ENCODE results near the gene ECM2.

ECM2 gene

GRCh38 chr9:92488681-92489550 is 46.9 kb downstream of the ECM2 start:
- TF ChIP-seq EZH2 (IDR thresholded peaks at IDR 0.05; ENCODE audit: borderline replicate concordance, low read length): no peak
- TF ChIP-seq, protein P1, sequence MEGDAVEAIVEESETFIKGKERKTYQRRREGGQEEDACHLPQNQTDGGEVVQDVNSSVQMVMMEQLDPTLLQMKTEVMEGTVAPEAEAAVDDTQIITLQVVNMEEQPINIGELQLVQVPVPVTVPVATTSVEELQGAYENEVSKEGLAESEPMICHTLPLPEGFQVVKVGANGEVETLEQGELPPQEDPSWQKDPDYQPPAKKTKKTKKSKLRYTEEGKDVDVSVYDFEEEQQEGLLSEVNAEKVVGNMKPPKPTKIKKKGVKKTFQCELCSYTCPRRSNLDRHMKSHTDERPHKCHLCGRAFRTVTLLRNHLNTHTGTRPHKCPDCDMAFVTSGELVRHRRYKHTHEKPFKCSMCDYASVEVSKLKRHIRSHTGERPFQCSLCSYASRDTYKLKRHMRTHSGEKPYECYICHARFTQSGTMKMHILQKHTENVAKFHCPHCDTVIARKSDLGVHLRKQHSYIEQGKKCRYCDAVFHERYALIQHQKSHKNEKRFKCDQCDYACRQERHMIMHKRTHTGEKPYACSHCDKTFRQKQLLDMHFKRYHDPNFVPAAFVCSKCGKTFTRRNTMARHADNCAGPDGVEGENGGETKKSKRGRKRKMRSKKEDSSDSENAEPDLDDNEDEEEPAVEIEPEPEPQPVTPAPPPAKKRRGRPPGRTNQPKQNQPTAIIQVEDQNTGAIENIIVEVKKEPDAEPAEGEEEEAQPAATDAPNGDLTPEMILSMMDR (IDR thresholded peaks at IDR 0.05; ENCODE audit: low read length): no peak
- Histone ChIP-seq H3K9ac (ENCODE audit: low read length) (no peak overlapping the region), H3K27ac (ENCODE audit: low read depth, low read length, poor library complexity, severe bottlenecking) (no peak overlapping the region), H3K4me3 (ENCODE audit: low read depth, low read length, poor library complexity, severe bottlenecking) (no peak overlapping the region), H2AFZ (ENCODE audit: low read length) (no peak overlapping the region), H3K27me3 (ENCODE audit: insufficient read depth, low read length) (no peaks in the 10 kb centered on the region), H3K4me2 (ENCODE audit: low read length) (no peak overlapping the region), H3K36me3 (ENCODE audit: insufficient read depth, low read length) (no peaks in the 10 kb centered on the region; the same call in 1 of the 2 replicates), H3K4me1 (ENCODE audit: insufficient read depth, low read length, severe bottlenecking) (no peaks in the 10 kb centered on the region), H3F3A (ENCODE audit: insufficient read depth, low read length) (no peaks in the 10 kb centered on the region), H3K79me2 (ENCODE audit: insufficient read depth, low read length) (no peaks in the 10 kb centered on the region), H3K9me3 (ENCODE audit: low read length) (no peaks in the 10 kb centered on the region), H4K20me1 (ENCODE audit: insufficient read depth, low read length) (no peaks in the 10 kb centered on the region), H3K9me2 (ENCODE audit: low read depth, low read length) (no peaks in the 10 kb centered on the region)

DNA sequence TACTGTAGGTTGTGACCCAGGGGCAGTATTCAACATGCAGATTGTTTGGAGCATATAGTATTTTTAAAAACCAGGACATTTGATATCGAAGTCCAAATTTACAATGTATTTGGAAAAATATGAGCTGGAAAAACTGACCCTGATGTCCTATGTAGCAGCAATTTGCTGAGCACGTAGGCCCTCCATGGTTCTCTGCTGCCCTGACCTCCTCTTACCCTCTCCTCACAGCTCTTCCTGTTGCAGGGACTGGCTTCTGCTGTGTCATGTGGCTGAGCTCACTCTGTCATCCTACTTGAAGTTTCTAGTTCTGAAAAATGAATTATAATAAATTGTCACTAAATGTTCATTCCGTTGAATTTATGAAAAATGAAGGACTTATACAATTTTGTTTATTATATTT is 49.4 kb downstream of the ECM2 start:
- TF ChIP-seq EZH2 (IDR thresholded peaks at IDR 0.05; ENCODE audit: borderline replicate concordance, low read length): no peak
- TF ChIP-seq, protein P1 (IDR thresholded peaks at IDR 0.05; ENCODE audit: low read length): no peak
- no peak overlapping the region for H3K4me2 ChIP-seq (ENCODE audit: low read length)

GRCh38 chr9:92484563-92484962 is 51.2 kb downstream of the ECM2 start:
- Histone ChIP-seq H3K4me3 (ENCODE audit: low read depth, low read length, poor library complexity, severe bottlenecking) (no peak overlapping the region), H3K27me3 (ENCODE audit: insufficient read depth, low read length) (no peaks in the 10 kb centered on the region), H3K4me1 (ENCODE audit: insufficient read depth, low read length, severe bottlenecking) (no peaks in the 10 kb centered on the region), H3K27ac (ENCODE audit: low read depth, low read length, poor library complexity, severe bottlenecking) (no peak overlapping the region), H3K4me2 (ENCODE audit: low read length) (no peak overlapping the region), H3K9me2 (ENCODE audit: low read depth, low read length) (no peaks in the 10 kb centered on the region), H3K9ac (ENCODE audit: low read length) (no peak overlapping the region), H3K9me3 (ENCODE audit: low read length) (no peaks in the 10 kb centered on the region), H2AFZ (ENCODE audit: low read length) (no peak overlapping the region), H3F3A (ENCODE audit: insufficient read depth, low read length) (no peaks in the 10 kb centered on the region), H4K20me1 (ENCODE audit: insufficient read depth, low read length) (no peaks in the 10 kb centered on the region), H3K79me2 (ENCODE audit: insufficient read depth, low read length) (no peaks in the 10 kb centered on the region), H3K36me3 (ENCODE audit: insufficient read depth, low read length) (no peaks in the 10 kb centered on the region; the same call in 1 of the 2 replicates)
- TF ChIP-seq, protein P1 (IDR thresholded peaks at IDR 0.05; ENCODE audit: low read length): no peak
- no peak for TF ChIP-seq EZH2 (IDR thresholded peaks at IDR 0.05; ENCODE audit: borderline replicate concordance, low read length)

More for the DNA sequence above, 49.4 kb downstream of the ECM2 start:
- Histone ChIP-seq H4K20me1 (ENCODE audit: insufficient read depth, low read length) (no peaks in the 10 kb centered on the region), H3F3A (ENCODE audit: insufficient read depth, low read length) (no peaks in the 10 kb centered on the region), H3K27ac (ENCODE audit: low read depth, low read length, poor library complexity, severe bottlenecking) (no peak overlapping the region), H3K4me1 (ENCODE audit: insufficient read depth, low read length, severe bottlenecking) (no peaks in the 10 kb centered on the region), H3K79me2 (ENCODE audit: insufficient read depth, low read length) (no peaks in the 10 kb centered on the region), H3K9ac (ENCODE audit: low read length) (no peak overlapping the region), H3K4me3 (ENCODE audit: low read depth, low read length, poor library complexity, severe bottlenecking) (no peak overlapping the region), H3K36me3 (ENCODE audit: insufficient read depth, low read length) (no peaks in the 10 kb centered on the region; the same call in 1 of the 2 replicates), H3K27me3 (ENCODE audit: insufficient read depth, low read length) (no peaks in the 10 kb centered on the region), H2AFZ (ENCODE audit: low read length) (no peak overlapping the region), H3K9me3 (ENCODE audit: low read length) (no peaks in the 10 kb centered on the region), H3K9me2 (ENCODE audit: low read depth, low read length) (no peaks in the 10 kb centered on the region)
